SKM-1 treated with dmso at 0.1 percent for 144 hours (cell line): ENCODE results near the gene IFNA5.
A peak's percentile ranks its signal among the peaks of the same experiment; 100 is the strongest.

Experiments
- DNase-seq: peaks from one replicate; lab custom pipeline; 2025; ENCODE audit not compliant: unreplicated experiment; lab: John Stamatoyannopoulos, UW

IFNA5 gene

GRCh38 chr9:21294904-21295538 lies 10.1 kb downstream of the IFNA5 start:
- peak; percentile 78 for DNase-seq

GRCh38 chr9:21294364-21294774 lies 10.7 kb downstream of the IFNA5 start:
- DNase-seq: no peak

- DNase-seq: no peak
These were observed 15.3 kb downstream of the IFNA5 start for GRCh38 chr9:21289848-21290247.

GRCh38 chr9:21287280-21287679 lies 17.8 kb downstream of the IFNA5 start:
- DNase-seq: peak; percentile 17

GRCh38 chr9:21286659-21287058 lies 18.5 kb downstream of the IFNA5 start:
- peak; percentile 36 for DNase-seq

- no peak for DNase-seq
These were observed 19.0 kb downstream of the IFNA5 start for GRCh38 chr9:21286099-21286498.

- no peak for DNase-seq
These were observed 23.8 kb downstream of the IFNA5 start for GRCh38 chr9:21281275-21281674.

GRCh38 chr9:21268347-21268657 lies 36.8 kb downstream of the IFNA5 start:
- no peak for DNase-seq

- DNase-seq: no peak
These were observed 37.4 kb downstream of the IFNA5 start for GRCh38 chr9:21267485-21268346.

GRCh38 chr9:21266733-21267484 lies 38.2 kb downstream of the IFNA5 start:
- DNase-seq: no peak

- DNase-seq: no peak
These were observed 39.5 kb downstream of the IFNA5 start for GRCh38 chr9:21265421-21266189.

- DNase-seq: no peak
These were observed 49.4 kb downstream of the IFNA5 start for GRCh38 chr9:21255538-21256212.
